ENCODE data around the gene PRSS57. TPM values are rescaled to one million over a fixed set of nuclear protein-coding genes. Genes with fewer than 3 reads are reported as not detected.

PRSS57 gene
- total RNA-seq, 1 experiment from 2014 or later: not detected

DNA sequence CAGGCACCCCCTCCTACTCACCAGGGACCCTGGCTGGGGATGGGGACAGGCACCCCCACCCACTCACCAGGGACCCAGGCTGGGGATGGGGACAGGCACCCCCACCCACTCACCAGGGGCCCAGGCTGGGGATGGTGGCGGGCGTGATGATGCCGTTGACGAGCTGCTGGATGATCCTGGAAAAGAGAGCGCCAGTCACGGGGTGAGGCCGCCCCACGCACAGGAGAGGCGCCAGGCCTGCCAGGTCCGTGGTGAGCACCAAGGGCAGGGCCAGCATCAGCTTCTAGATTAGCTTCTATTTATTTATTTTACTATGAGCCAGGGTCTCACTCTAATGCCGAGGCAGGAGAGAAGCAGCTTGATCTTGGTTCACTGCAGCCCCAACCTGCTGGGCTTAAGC, 45.1 kb downstream of the PRSS57 start:
- intact Hi-C loops (cut with micrococcal nuclease; ENCODE audit: unreplicated experiment): no loop called here
- no peak overlapping the region for H3K27ac Mint-ChIP-seq (ENCODE audit: unreplicated experiment)
- no peaks in the 10 kb centered on the region for H3K4me1 Mint-ChIP-seq (ENCODE audit: low read depth, unreplicated experiment)
- H3K4me3 Mint-ChIP-seq (ENCODE audit: low read depth, unreplicated experiment): no peak overlapping the region
- BruUV-seq (replicated peaks): no TSS peak
- TF ChIP-seq, protein P1, sequence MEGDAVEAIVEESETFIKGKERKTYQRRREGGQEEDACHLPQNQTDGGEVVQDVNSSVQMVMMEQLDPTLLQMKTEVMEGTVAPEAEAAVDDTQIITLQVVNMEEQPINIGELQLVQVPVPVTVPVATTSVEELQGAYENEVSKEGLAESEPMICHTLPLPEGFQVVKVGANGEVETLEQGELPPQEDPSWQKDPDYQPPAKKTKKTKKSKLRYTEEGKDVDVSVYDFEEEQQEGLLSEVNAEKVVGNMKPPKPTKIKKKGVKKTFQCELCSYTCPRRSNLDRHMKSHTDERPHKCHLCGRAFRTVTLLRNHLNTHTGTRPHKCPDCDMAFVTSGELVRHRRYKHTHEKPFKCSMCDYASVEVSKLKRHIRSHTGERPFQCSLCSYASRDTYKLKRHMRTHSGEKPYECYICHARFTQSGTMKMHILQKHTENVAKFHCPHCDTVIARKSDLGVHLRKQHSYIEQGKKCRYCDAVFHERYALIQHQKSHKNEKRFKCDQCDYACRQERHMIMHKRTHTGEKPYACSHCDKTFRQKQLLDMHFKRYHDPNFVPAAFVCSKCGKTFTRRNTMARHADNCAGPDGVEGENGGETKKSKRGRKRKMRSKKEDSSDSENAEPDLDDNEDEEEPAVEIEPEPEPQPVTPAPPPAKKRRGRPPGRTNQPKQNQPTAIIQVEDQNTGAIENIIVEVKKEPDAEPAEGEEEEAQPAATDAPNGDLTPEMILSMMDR (IDR thresholded peaks at IDR 0.05; ENCODE audit: unreplicated experiment): no peak
- CTCF ChIA-PET: no interaction called here
- no peaks in the 10 kb centered on the region for H3K27me3 Mint-ChIP-seq (ENCODE audit: unreplicated experiment)
- DNase-seq: no peak
- H3K9me3 Mint-ChIP-seq (ENCODE audit: low read depth, unreplicated experiment): no peaks in the 10 kb centered on the region
- H3K36me3 Mint-ChIP-seq (ENCODE audit: insufficient read depth, unreplicated experiment): peaks cover 32% of the 10 kb centered on the region

DNA sequence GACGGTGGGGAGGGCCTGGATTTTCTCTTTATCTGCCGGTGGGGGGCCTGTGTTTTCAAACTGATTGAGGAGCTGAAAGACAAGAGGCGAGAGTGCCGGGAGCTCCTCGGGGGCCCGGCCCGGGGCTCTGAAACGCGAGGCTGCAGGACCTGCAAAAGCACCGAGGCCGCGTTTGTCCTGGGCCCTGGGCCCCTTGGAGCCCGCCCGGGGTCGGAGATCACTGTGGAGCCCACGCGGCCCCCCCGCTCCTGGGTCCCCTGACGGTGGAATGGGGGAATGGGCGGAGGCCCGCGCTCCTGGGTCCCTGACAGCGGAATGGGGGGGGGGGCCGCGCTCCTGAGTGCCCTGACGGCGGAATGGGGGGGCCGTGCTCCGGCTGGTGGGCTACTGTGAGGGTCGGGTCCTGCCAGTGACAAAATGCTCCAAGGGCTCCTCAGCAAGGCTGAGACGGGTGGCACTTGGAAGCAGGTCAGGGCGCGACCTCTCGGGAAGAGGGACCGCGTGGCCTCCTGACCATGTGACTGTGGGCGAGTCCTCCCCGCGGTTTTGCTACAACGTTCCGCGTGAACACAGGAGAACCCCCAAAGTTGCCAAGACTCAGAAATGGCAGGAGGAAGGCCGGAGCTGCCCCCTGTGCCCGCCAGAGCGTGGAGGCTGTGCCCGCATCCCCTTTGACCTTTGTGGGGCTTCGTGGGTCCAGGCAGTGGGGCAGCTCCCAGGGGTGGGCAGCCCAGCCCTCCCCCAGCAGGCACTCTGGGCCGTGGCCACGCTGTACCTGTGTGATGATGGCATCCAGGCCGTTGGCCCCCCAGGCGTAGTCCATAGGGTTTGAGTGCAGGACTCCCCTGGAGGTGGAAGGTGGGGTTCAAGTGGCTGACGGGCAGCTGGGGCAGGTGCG, 46.1 kb downstream of the PRSS57 start:
- Mint-ChIP-seq H3K9me3 (ENCODE audit: low read depth, unreplicated experiment) (no peaks in the 10 kb centered on the region), H3K4me3 (ENCODE audit: low read depth, unreplicated experiment) (no peak overlapping the region), H3K27me3 (ENCODE audit: unreplicated experiment) (no peaks in the 10 kb centered on the region), H3K27ac (ENCODE audit: unreplicated experiment) (no peak overlapping the region), H3K36me3 (ENCODE audit: insufficient read depth, unreplicated experiment) (peaks cover 29% of the 10 kb centered on the region), H3K4me1 (ENCODE audit: low read depth, unreplicated experiment) (no peaks in the 10 kb centered on the region)
- DNase-seq: no peak
- TF ChIP-seq, protein P1 (IDR thresholded peaks at IDR 0.05; ENCODE audit: unreplicated experiment): no peak
- CTCF ChIA-PET: no interaction called here
- intact Hi-C loops (cut with micrococcal nuclease; ENCODE audit: unreplicated experiment): no loop called here
- no TSS peak for BruUV-seq (replicated peaks)

DNA sequence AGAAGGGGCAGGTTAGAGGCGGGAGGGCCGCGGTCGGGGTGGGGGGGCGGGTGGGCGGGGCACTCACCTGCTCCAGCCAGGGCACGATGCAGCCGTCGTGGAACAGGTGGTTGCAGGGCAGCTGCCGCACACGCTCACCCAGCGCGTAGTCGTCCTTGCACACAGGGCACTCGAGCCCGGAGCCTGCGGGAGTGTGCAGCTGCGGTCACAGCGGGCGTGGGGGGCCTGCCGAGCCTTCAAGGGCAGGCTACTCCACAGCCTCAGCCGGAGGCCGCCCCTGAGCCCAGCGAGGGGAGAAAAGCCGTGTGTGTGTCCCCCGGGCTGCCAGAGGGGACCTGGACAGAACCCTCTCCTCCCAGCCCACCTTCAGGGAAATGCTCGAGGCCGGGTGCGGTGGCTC, 46.9 kb downstream of the PRSS57 start:
- H3K36me3 Mint-ChIP-seq (ENCODE audit: insufficient read depth, unreplicated experiment): peaks cover 23% of the 10 kb centered on the region
- TF ChIP-seq, protein P1 (IDR thresholded peaks at IDR 0.05; ENCODE audit: unreplicated experiment): no peak
- no TSS peak for BruUV-seq (replicated peaks)

DNA sequence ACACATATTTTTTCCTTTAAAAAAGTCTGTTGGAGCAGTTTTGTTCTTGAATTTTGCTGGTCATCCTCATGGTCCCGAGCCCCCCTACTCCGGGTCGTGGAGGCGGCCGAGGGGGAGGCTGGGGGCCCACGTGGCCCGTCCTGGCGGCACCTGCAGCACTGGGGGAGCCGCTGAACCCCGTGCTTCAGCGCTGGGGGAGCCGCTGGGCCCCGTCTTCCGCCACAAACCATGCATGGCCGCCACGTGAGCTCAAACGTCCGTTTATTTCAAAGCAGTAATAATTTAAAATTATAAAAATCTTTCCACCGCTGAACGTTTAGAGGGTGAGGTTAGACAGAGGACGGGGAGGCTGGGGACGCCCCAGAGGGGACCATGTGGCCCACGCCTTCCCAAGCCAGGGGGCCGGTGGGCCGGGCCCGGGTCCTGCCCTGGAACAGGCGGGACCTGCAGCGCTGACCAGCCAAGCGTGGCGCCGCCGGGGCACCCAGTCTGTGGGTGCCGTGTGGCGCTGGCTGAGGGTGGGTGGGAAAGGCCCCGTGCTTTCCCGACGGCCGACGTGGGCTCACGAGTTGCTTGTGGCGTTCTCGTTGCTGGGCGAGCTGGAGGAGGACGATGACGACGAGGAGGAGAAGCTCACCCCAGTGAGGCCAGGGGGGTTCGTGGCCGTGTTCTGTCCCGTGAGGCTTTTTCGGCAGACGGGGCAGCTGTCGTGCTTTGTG, 47.5 kb downstream of the PRSS57 start:
- TF ChIP-seq, protein P1 (IDR thresholded peaks at IDR 0.05; ENCODE audit: unreplicated experiment): no peak
- H3K4me3 Mint-ChIP-seq (ENCODE audit: low read depth, unreplicated experiment): no peak overlapping the region
- no peaks in the 10 kb centered on the region for H3K27me3 Mint-ChIP-seq (ENCODE audit: unreplicated experiment)
- H3K9me3 Mint-ChIP-seq (ENCODE audit: low read depth, unreplicated experiment): no peaks in the 10 kb centered on the region
- no peaks in the 10 kb centered on the region for H3K4me1 Mint-ChIP-seq (ENCODE audit: low read depth, unreplicated experiment)
- intact Hi-C loops (cut with micrococcal nuclease; ENCODE audit: unreplicated experiment): no loop called here
- H3K27ac Mint-ChIP-seq (ENCODE audit: unreplicated experiment): no peak overlapping the region
- DNase-seq: no peak
- peaks cover 19% of the 10 kb centered on the region for H3K36me3 Mint-ChIP-seq (ENCODE audit: insufficient read depth, unreplicated experiment)
- BruUV-seq (replicated peaks): TSS peak; percentile 66
- CTCF ChIA-PET: interaction anchor here (0.6 to 1.0 kb wide), 2 partner anchors 15 to 1387 kb away, joined by 3 to 5 read pairs; partner anchors contain the start of gene RNF126

More for the DNA sequence above, 46.9 kb downstream of the PRSS57 start:
- H3K4me3 Mint-ChIP-seq (ENCODE audit: low read depth, unreplicated experiment): no peak overlapping the region
- intact Hi-C loops (cut with micrococcal nuclease; ENCODE audit: unreplicated experiment): no loop called here
- no peaks in the 10 kb centered on the region for H3K4me1 Mint-ChIP-seq (ENCODE audit: low read depth, unreplicated experiment)
- H3K9me3 Mint-ChIP-seq (ENCODE audit: low read depth, unreplicated experiment): no peaks in the 10 kb centered on the region
- no peak overlapping the region for H3K27ac Mint-ChIP-seq (ENCODE audit: unreplicated experiment)
- CTCF ChIA-PET: interaction anchor here (0.6 to 1.0 kb wide), 2 partner anchors 15 to 1387 kb away, joined by 3 to 5 read pairs; partner anchors contain the start of gene RNF126
- no peaks in the 10 kb centered on the region for H3K27me3 Mint-ChIP-seq (ENCODE audit: unreplicated experiment)
- DNase-seq: no peak
